ENCODE results near the gene ASL.

Gene ASL

GRCh38 chr7:66142996-66143395, 67.4 kb downstream of the ASL start:
- peaks cover 24% of the 10 kb centered on the region for H3K36me3 ChIP-seq (replicated peaks)
- H3K27ac ChIP-seq = no peak overlapping the region
- H3K4me3 ChIP-seq (ENCODE audit: low read depth, low read length) = no peak overlapping the region
- TF ChIP-seq, protein P1, sequence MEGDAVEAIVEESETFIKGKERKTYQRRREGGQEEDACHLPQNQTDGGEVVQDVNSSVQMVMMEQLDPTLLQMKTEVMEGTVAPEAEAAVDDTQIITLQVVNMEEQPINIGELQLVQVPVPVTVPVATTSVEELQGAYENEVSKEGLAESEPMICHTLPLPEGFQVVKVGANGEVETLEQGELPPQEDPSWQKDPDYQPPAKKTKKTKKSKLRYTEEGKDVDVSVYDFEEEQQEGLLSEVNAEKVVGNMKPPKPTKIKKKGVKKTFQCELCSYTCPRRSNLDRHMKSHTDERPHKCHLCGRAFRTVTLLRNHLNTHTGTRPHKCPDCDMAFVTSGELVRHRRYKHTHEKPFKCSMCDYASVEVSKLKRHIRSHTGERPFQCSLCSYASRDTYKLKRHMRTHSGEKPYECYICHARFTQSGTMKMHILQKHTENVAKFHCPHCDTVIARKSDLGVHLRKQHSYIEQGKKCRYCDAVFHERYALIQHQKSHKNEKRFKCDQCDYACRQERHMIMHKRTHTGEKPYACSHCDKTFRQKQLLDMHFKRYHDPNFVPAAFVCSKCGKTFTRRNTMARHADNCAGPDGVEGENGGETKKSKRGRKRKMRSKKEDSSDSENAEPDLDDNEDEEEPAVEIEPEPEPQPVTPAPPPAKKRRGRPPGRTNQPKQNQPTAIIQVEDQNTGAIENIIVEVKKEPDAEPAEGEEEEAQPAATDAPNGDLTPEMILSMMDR (IDR thresholded peaks at IDR 0.05; ENCODE audit: low read depth, low read length, missing control alignments) = no peak
- no peaks in the 10 kb centered on the region for H3K27me3 ChIP-seq (replicated peaks)
- DNase-seq = no peak
- in situ Hi-C loops (cut with HindIII; ENCODE audit: low pct_ligation_motif_present, low sequenced_read_pairs) = no loop called here
